Measurements from ENCODE around the gene RAP1GAP2. TPM values are rescaled to one million over a fixed set of nuclear protein-coding genes. Genes with fewer than 3 reads are reported as not detected.
"Not testable (repeated sequence)": the region's sequence is repeated elsewhere in the genome, so short reads cannot be mapped to it uniquely, and the experiment has no call there.

Gene RAP1GAP2
- polyA plus RNA-seq, 4 donors = 17.6 to 32.1 (median 25.0) TPM

DNA sequence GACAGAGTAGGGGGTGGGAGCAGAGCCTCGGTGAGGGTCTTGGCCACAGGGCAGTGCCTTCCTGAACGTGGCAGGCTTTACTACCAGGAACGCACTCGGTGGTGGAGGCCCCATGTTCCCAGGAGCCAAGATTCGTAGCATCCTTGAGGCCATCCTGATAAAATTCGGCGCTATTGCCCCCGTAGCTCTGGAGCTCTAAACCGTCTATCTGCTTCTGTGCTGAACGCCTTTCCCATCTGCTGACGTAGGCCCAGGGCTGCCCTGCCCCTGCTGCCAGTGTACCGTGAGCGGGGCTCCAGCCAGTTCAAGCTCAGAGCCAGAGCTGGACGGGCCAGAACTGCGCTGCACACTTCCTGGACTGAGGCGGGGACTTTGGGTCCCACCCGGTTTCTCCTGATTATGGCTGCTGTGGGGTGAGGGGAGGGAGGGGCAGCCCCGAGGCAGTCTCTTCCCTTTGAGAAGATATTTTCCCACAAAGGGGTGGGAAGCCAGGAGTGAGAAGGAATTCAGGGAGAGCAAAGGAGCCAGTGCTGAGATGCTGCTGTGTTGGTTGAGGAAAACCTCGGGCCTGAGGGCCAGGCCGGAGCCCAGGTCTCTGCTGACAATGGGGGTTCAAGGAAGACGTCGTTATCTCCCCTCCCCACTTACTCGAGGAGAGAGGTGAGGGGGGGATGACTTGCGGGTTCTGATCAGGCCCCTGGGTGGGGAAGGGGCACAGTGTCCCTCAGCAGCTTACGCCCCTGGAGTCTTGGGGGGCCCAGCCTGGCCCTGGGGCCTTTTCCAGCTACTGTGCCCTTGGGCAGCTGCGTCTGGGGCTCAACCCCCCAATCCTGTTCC lies 237.7 kb downstream of the RAP1GAP2 start:
- DNase-seq (ENCODE audit: low read depth in 4 of 4, low spot score in 2 of 4) = no peak

DNA sequence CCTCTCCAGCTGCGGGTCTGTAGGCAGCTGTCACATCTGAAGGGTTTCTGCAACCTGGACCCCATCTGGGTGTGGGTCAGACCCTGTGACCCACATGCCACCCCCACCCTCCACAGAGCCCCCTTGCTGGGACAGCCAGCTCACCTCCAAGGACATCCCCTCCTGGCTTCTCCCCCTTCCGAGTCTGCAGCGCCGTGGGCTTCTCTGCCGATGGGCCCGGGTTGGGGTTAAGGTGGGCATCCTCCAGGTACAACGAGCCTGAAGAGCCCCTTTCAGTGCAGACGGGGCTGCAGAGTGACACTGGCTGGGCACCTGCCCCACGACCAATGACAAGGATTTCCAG lies 238.3 kb downstream of the RAP1GAP2 start:
- DNase-seq (ENCODE audit: low read depth in 4 of 4, low spot score in 2 of 4) = no peak

DNA sequence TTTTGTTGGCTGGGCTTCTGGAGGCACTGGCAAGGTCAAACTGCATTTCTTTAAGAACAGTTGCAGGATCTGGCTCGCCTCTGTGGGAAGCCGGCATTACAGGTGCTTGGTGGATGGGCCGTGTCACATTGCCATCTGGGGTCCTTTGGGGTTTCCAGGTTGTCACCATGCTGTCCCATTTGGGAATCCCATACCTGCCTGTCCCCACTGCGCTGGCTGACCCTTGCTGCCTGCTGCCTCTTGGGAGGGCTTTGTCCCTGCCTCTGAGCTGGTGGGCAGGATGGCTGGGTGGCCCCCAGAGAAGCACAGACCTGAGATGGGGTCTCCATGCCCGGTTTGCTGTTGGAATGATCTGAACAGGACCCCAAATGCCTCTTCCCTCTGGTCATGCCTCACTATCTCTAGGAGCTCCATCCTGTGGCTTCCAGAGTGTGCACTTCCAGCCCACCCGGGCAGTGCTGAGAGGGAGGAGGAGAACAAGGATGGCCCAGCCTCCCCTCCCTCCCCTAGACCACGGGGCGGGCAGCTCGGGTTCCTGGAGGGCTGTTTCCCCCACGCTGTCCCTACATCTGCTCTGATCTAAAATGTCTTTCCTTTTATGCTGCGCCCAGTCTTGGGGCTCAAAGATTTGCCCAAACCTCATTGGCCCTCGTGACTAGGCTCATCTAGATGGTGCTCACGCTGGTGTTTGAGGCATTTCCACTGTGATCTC lies 239.2 kb downstream of the RAP1GAP2 start:
- no peak for DNase-seq (ENCODE audit: low read depth in 4 of 4, low spot score in 2 of 4)

DNA sequence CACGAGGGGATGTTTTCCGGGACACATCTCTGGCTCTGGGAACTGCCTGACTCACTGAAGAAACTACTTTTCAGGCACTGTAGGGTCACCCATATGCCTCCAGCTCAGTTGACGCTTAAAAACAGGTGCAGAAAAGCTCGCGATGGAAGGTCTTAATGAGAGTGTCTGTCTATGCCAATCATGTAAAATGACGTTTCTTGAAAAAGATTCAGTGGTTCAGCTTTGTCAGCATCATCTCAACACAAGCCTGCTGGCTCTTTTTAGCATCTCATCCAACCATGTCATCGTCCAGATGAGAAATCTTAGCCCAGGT lies 239.7 kb downstream of the RAP1GAP2 start:
- no peak for DNase-seq (ENCODE audit: low read depth in 4 of 4, low spot score in 2 of 4)

DNA sequence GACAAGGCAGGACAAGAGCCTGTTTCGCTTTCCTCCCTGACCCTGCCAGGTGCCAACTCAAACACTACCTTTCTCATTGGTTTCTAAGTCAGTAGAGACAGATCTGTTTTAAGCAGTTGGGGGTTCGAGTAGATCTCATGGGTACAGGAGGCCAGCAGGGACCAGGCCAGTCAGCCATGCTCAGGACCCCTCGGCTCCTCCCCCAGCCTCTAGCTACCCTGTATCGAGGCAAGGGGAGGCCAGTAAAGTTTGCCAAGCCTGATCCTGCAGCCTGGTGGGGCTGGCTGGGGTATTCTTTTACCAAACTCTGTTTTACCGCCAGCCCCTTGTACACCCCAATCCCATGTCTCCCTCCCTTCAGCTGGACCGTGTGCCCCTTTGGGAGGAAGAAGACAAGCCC lies 240.6 kb downstream of the RAP1GAP2 start:
- DNase-seq (ENCODE audit: low read depth in 4 of 4, low spot score in 2 of 4) = no peak

DNA sequence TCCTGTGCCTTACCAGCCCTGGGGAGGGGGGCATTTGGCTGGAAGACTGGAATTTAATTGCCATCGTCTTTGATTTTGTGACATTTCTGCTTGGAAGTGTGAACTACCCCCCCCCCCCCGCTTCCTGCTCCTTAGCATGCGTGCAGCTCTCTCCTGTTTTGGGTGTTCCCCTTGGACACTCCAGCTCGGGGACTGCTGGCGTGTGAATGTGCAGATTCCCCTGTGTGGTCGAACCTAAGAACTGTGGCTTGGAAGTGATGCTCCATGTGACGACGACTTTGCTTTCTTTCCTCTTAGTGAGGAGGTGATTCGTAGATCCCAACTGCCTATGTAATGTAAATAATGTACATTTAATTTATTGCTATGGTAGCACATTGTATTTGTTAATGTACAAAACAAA lies 241.0 kb downstream of the RAP1GAP2 start:
- no peak for DNase-seq (ENCODE audit: low read depth in 4 of 4, low spot score in 2 of 4)

DNA sequence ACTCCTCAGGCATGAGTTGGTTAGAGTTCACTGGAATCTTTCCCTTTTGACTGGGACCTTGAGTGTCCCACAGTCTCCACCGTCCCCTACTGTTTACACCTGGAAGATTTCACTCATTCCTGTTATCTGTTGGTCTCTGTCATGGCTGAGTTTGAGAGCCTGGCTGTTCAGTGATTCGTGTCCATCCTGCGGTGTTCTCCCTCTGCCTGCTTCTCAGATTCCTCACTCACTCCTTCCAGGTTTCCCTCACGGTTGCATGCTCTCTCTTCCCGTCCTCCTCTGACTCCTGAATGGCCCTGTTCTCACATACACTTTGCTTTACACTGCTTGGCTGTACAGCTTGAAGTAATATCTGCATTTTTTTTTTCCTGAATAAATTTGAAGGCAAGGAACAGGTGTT lies 242.7 kb downstream of the RAP1GAP2 start:
- peak in 1 of 4 donors; percentile 18 for DNase-seq (ENCODE audit: low read depth in 4 of 4, low spot score in 2 of 4)

DNA sequence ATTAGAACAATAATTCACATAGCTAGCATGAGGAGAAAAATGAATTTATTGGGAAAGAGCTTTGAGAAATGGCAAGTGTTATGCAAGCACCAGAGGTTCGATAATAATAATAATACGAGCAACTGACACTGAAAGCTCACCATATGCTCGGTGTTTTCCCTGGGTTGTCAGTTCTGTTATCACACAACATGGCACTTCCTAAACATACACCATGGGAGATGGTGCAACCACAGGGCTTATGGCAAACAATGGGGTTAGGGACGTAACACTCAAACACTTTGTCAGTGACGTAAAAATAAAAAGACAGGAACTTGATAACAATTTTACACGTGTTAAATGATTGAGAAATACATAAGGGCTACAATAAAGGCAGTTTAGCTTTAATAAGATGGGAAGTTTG lies 243.5 kb downstream of the RAP1GAP2 start:
- DNase-seq (ENCODE audit: low read depth in 4 of 4, low spot score in 2 of 4) = no peak

DNA sequence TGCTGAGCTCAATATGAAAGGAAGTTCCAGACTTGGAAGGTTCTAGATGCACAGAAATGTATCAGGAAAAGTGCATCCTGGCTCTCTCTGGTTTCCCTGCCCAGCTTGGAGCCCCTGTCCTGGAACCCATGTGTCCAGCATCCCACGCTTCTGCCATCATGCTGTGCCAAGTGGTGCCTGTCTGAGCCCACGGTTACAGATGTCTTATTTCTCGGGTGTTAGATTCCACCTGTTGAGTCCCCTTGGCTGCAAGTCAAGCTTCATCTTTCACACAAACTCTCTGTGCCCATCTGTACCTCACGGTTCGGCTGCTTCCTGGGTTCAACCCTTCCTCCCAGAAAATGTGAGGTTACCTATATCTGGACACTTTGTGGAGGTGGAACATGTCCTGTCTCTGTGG lies 244.6 kb downstream of the RAP1GAP2 start:
- DNase-seq (ENCODE audit: low read depth in 4 of 4, low spot score in 2 of 4) = no peak

DNA sequence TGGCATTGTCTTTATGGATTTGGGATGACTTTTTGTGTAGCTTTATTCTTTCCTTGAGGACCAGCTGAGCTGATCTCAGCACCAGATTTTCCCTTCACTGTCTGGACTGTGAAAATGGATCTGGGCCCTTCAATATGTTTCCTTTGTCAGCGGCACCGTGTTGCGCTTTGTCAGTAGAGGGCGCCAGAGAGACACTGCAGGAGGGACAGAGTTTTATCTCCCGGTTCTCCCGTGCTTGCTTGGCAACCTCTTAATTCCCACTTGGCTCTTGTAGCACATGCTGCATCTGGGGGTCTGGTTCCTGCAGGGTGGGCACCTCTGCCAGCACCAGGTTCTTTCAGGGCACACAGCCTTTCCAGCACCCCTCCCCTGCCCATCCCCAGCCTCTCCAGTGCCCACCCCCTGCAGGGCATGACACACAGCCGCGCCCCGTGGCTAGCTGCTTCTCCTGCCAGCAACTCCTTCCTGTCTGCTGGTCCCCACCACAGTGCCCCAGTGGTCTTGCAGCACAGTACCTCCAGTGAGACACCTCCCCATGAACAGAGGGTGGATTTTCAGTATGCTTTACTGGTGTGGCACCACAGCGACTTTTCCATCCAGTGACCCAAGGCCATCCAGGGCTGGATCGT lies 247.6 kb downstream of the RAP1GAP2 start:
- DNase-seq (ENCODE audit: low read depth in 4 of 4, low spot score in 2 of 4) = no peak

DNA sequence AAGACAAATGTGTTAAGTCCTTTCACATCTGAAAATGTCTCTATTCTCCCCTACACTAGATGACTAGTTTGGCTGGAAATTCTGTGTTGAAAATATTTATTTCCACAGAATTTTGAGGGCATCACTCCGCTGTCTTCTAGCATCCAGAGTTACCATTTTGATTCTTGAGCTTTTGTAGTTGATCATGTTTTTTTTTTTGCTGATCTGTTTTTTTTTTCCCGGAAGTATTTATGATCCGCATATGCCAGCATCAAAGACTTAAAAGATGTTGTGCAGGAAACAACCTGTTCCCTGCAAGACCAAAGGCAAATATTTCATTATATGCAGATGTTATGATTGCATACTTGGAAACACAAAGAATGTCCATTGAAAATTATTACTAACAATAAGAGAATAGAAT lies 250.5 kb downstream of the RAP1GAP2 start:
- DNase-seq (ENCODE audit: low read depth in 4 of 4, low spot score in 2 of 4) = no peak

DNA sequence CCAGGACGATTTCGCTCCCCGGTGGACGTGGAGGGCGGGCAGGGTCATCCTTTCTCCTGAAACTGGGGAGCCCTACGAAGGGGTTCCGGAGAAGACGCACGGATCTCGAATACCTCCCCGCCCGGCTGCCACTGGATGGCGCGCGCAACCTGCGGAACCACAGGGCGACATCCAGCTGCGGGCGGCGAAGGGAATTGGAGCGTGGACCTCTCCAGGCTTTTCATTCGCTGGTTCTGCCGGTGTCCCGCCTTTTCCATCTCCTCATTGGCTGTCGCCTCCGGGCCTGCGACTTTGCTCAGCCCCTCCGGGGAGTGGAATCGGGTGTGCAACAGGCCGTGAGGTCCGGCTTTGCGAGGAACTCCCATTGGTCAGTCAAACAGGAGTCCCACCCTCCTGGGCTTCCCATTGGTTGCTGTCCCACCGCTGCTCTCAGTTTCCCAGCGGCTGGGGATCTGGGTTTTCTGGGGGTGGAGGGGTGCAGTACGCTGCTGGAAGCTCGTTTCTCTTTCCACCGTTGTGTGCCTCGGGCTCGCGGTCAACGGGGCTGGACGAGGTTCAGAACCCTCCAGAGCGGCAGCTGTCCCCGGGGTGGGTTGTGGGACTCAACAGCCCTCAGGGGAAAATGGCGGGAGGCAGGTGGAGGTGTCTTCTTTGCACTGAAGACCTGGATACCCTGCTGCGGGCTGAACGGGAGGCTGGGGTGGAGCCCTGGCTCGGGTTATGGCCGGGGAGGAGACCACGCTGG lies 252.7 kb downstream of the RAP1GAP2 start:
- DNase-seq (ENCODE audit: low read depth in 4 of 4, low spot score in 2 of 4) = peak; percentile 87 to 97 (median 88)

DNA sequence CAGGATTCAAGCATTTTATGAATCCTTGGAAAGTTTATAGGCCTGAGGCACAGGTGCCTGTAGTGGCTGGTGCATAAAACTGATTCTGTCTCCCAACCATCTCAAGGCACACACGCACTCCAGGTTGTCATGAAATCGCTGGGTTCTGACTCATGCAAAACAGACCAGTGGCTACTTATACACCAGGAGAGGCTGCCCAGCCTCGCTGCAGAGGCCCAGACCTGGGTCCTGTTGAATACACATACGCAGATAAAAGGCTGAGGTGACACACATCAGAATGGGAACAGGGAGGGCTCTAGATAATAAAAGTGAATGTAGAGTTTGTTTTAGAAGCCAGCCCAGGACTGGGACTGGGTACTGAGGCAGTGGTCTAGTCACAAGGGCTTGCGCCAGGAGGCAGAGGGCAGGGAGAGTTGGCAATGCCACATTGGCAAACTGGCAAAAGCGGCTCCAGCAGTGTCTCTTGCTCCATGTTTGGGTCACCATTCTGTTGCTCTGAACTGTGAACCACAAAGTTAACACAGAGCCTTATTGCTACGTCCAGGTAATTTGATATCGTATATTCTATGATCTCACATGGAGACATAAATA lies 253.6 kb downstream of the RAP1GAP2 start:
- DNase-seq (ENCODE audit: low read depth in 4 of 4, low spot score in 2 of 4) = no peak

DNA sequence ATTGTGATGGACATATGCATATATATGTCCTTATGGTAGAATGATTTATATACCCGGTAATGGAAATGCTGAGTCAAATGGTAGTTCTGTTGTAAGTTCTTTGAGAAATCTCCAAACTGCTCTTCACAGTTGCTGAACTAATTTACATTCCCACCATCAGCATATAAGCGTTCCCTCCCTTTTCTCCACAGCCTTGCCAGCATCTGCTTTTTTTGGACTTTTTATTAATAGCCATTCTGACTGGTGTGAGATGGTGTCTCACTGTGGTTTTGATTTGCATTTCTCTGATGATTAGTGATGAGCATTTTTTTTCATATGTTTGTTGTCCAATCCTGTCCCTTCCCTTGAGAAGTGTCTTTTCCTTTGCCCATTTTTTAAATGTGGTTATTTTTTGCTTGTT lies 258.6 kb downstream of the RAP1GAP2 start:
- not testable (repeated sequence) for DNase-seq (ENCODE audit: low read depth in 4 of 4, low spot score in 2 of 4)

DNA sequence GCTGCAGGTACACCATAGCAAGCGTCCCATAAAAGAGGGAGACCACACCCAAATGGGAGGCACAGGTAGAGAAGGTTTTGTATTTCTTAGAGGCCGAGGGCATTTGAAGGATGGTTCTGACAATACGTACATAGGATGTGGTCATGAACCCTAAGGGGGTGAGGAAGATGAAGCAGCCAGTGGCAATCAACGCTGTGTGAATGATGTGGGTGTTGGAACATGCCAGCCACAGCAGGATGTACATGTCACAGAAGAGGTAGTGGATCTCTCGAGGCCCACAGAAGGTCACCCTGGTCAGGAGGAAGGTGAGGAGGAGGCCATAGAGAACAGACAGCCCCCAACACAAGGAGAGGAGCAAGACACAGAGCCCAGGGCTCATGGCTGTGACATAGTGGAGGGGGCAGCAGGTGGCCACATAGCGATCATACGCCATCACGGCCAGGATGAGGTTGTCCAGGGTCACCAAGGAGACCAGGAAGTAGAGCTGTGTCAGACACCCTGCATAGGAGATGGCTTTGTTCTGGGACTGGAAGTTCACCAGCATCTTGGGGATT lies 266.7 kb downstream of the RAP1GAP2 start:
- not testable (repeated sequence) for DNase-seq (ENCODE audit: low read depth in 4 of 4, low spot score in 2 of 4)

DNA sequence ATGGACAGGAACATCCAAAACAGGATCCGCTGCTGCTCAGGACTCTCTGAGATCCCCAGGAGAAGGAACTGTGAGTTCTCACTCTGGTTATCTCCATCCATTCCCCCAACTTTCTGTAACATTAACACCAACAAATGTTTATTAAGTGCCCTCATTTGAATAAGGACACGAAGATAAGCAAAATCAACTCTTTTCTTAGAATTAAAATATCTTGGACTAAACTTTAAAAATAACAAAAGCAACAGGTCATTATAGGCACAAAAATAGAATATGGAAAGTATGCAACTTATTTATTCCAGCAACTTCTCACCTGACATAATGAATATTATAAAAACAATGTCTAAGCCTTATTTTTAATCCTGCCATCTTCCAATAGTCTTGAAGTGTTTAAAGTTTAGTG lies 267.3 kb downstream of the RAP1GAP2 start, which contains the start of gene OR1D5:
Gene OR1D5 (minus strand): TSS at position 101 of the 400 bp plus-strand sequence. CDS start 0 bp downstream, at position 101.
- not testable (repeated sequence) for DNase-seq (ENCODE audit: low read depth in 4 of 4, low spot score in 2 of 4)

DNA sequence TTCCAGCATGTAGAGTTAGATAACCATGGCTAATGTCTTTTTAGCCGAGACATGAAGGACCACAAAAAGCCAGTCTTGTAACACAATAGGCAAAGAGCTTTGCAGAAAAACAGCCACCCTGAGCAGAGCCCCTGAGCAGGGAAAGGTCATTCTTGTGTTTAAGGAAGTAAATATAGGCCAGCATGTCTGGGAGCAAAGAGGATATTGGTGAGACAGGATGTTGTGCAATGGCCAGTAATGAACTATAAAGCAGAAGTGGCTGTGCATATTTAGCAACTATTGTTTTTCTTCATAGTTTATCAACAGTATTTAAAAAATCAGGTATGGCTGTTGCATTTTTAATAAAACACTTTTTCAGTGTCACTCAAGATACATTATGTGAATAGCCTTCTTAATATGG lies 269.0 kb downstream of the RAP1GAP2 start:
- not testable (repeated sequence) for DNase-seq (ENCODE audit: low read depth in 4 of 4, low spot score in 2 of 4)

DNA sequence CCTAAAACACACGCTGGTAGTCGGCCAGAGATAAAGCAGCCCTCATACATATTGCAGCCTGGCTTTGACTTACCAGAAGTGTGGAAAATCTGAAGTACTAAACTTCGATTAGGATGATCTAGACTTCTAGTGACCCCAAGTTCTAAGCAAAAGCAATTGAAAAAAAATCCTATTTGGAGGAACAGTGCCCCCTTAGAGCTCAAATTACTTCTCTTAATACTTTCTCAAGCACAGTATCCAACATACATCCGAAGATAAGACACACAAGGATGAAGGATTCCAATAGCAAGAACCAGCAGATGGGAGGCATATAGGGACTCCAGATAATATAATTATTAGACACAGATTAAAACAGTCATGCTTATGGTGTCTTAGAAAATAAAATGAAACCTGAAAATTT lies 277.6 kb downstream of the RAP1GAP2 start:
- DNase-seq (ENCODE audit: low read depth in 4 of 4, low spot score in 2 of 4) = not testable (repeated sequence)
